ENCODE measurements around the gene TEX261.

The TEX261 gene

GRCh38 chr2:70956141-70956540 lies 38.5 kb downstream of the TEX261 start:
- DNase-seq: no peak

GRCh38 chr2:70954886-70955285 lies 39.8 kb downstream of the TEX261 start:
- DNase-seq: no peak

GRCh38 chr2:70949086-70949485 lies 45.6 kb downstream of the TEX261 start:
- DNase-seq: no peak

- peak; percentile 70 to 81 for DNase-seq
These were observed 46.2 kb downstream of the TEX261 start for GRCh38 chr2:70948337-70949003.

GRCh38 chr2:70947556-70948184 lies 47.0 kb downstream of the TEX261 start:
- DNase-seq: no peak

- DNase-seq: peak; percentile 33 to 64
These were observed 47.7 kb downstream of the TEX261 start for GRCh38 chr2:70946832-70947442.

- no peak for DNase-seq
These were observed 50.5 kb downstream of the TEX261 start for GRCh38 chr2:70944111-70944690.

- no peak for DNase-seq
These were observed 51.3 kb downstream of the TEX261 start for GRCh38 chr2:70943205-70943871.

GRCh38 chr2:70942396-70943204 lies 52.1 kb downstream of the TEX261 start:
- no peak for DNase-seq

- DNase-seq: no peak
These were observed 53.0 kb downstream of the TEX261 start for GRCh38 chr2:70941701-70942100.

GRCh38 chr2:70941186-70941585 lies 53.5 kb downstream of the TEX261 start:
- DNase-seq: no peak

- DNase-seq: no peak
These were observed 54.7 kb downstream of the TEX261 start for GRCh38 chr2:70939839-70940580.

GRCh38 chr2:70939001-70939838 lies 55.5 kb downstream of the TEX261 start:
- no peak for DNase-seq

GRCh38 chr2:70938586-70938950 lies 56.1 kb downstream of the TEX261 start:
- DNase-seq: no peak

- no peak for DNase-seq
These were observed 56.6 kb downstream of the TEX261 start for GRCh38 chr2:70937866-70938585.

- no peak for DNase-seq
These were observed 57.5 kb downstream of the TEX261 start for GRCh38 chr2:70936979-70937811.

GRCh38 chr2:70936165-70936978 lies 58.3 kb downstream of the TEX261 start:
- DNase-seq: no peak
